SK-N-SH (cell line): ENCODE data around the gene LLGL1. TPM values are rescaled to one million over a fixed set of nuclear protein-coding genes. Genes with fewer than 3 reads are reported as not detected.

ENCODE experiments used
- CTCF ChIA-PET: fragments of 300-600, 350-600 bp; formaldehyde crosslinking; extraction: SDS; loops from one replicate; lab custom pipeline; 2021; lab: Yijun Ruan, JAX
- POLR2A ChIA-PET: fragments of 350-600 bp; sonication (Branson Sonifier 250); formaldehyde crosslinking; extraction: SDS; loops from one replicate; lab custom pipeline; 2020; ENCODE audit warnings: antibody characterized with exemption, inconsistent platforms; lab: Yijun Ruan, JAX
- DNase-seq: peaks from one replicate; pipeline ENCODE4 v3.0.0; 2012
- H2AFZ ChIP-seq: fragments of 200-600 bp; sonication (generic); 2 replicates; pipeline ENCODE4 v1.8.1; 2016; ENCODE audit warnings: antibody characterized with exemption, mild to moderate bottlenecking, low read depth
- H3F3A ChIP-seq: fragments of 200-600 bp; sonication (generic); replicated peaks from 2 replicates; pipeline ENCODE3; 2016; ENCODE audit warnings: antibody characterized with exemption, mild to moderate bottlenecking; ENCODE audit not compliant: insufficient read depth
- H3K27ac ChIP-seq, 2 experiments: fragments of 200-500 bp in 1 of 2; fragments of 200-600 bp in 1 of 2; sonication (Bioruptor generic) in 1 of 2; sonication (generic), shearing (Covaris generic) in 1 of 2; 2 replicates each; pipeline versions ENCODE4 v1.5.1 to v1.6.1; 2014 to 2016; ENCODE audit warnings: low read depth in 2 of 2, inconsistent platforms in 1 of 2, low read length in 1 of 2, mild to moderate bottlenecking in 1 of 2, mixed read lengths in 1 of 2
- H3K27me3 ChIP-seq: fragments of 200-600 bp; sonication (generic), shearing (Covaris generic); 2 replicates; pipeline ENCODE4 v1.6.1; 2016; ENCODE audit warnings: mixed run types; ENCODE audit not compliant: insufficient read depth
- H3K36me3 ChIP-seq, 2 experiments: fragments of 200-500 bp in 1 of 2; fragments of 200-600 bp in 1 of 2; sonication (Bioruptor generic) in 1 of 2; sonication (generic) in 1 of 2; replicated peaks in 1 of 2; 2 replicates each; pipeline versions ENCODE3 to v1.5.1; 2014 to 2016; ENCODE audit warnings: low read length in 1 of 2, mild to moderate bottlenecking in 1 of 2; ENCODE audit not compliant: insufficient read depth in 2 of 2, control insufficient read depth in 1 of 2
- H3K4me1 ChIP-seq, 2 experiments: fragments of 200-500 bp in 1 of 2; fragments of 200-600 bp in 1 of 2; sonication (Bioruptor generic) in 1 of 2; sonication (generic), shearing (Covaris generic) in 1 of 2; 2 replicates each; pipeline versions ENCODE4 v1.5.1 to v1.6.1; 2014 to 2016; ENCODE audit warnings: low read depth in 1 of 2, low read length in 1 of 2, mixed run types in 1 of 2; ENCODE audit not compliant: insufficient read depth in 2 of 2, control insufficient read depth in 1 of 2
- H3K4me2 ChIP-seq: fragments of 200-600 bp; sonication (generic), shearing (Covaris generic); 2 replicates; pipeline ENCODE4 v1.6.1; 2017; ENCODE audit warnings: mixed run types
- H3K4me3 ChIP-seq, 2 experiments: fragments of 200-500 bp in 1 of 2; fragments of 200-600 bp in 1 of 2; sonication (Bioruptor generic) in 1 of 2; sonication (generic), shearing (Covaris generic) in 1 of 2; 2 replicates each; pipeline versions ENCODE4 v1.5.1 to v1.8.1; 2014 to 2016; ENCODE audit warnings: low read depth in 2 of 2, inconsistent platforms in 1 of 2, low read length in 1 of 2, mild to moderate bottlenecking in 1 of 2, mixed read lengths in 1 of 2, moderate library complexity in 1 of 2
- H3K79me2 ChIP-seq: fragments of 200-600 bp; sonication (generic); 2 replicates; pipeline ENCODE4 v1.8.1; 2017; ENCODE audit warnings: mild to moderate bottlenecking; ENCODE audit not compliant: insufficient read depth
- H3K9ac ChIP-seq: fragments of 200-600 bp; sonication (generic); 2 replicates; pipeline ENCODE4 v1.6.1; 2017; ENCODE audit warnings: mixed run types
- H3K9me2 ChIP-seq: fragments of 200-600 bp; sonication (generic); 2 replicates; pipeline ENCODE4 v1.6.1; 2017; ENCODE audit warnings: mixed run types
- H3K9me3 ChIP-seq: fragments of 200-600 bp; sonication (generic); 2 replicates; pipeline ENCODE4 v1.6.1; 2017; ENCODE audit warnings: mixed run types, mild to moderate bottlenecking, moderate library complexity
- H4K20me1 ChIP-seq: fragments of 200-600 bp; sonication (generic); 2 replicates; pipeline ENCODE4 v1.6.1; 2017; ENCODE audit warnings: mild to moderate bottlenecking, mixed run types; ENCODE audit not compliant: insufficient read depth
- ELF1 ChIP-seq: IDR thresholded peaks from 2 replicates; pipeline ENCODE4 v1.4.0; 2012
- EZH2phosphoT487 ChIP-seq: fragments of 200-600 bp; sonication (generic); IDR thresholded peaks from 2 replicates; pipeline ENCODE4 v1.6.1; 2017; ENCODE audit warnings: low read depth, mixed run types, mild to moderate bottlenecking, antibody characterized with exemption, moderate library complexity, borderline replicate concordance
- FOXJ3 ChIP-seq: sonication (generic); formaldehyde crosslinking; IDR thresholded peaks from 2 replicates; pipeline ENCODE4 v1.5.1; 2020; ENCODE audit warnings: mild to moderate bottlenecking, missing genetic modification reagents
- GABPA ChIP-seq: IDR thresholded peaks from 2 replicates; pipeline ENCODE4 v1.4.0; 2012; ENCODE audit warnings: low read depth, mild to moderate bottlenecking
- GATA2 ChIP-seq: sonication (generic); formaldehyde crosslinking; IDR thresholded peaks from 2 replicates; pipeline ENCODE4 v1.5.0; 2020; ENCODE audit warnings: mild to moderate bottlenecking, missing genetic modification reagents
- JUND ChIP-seq: IDR thresholded peaks from 2 replicates; pipeline ENCODE4 v1.4.0; 2012
- MXI1 ChIP-seq: IDR thresholded peaks from 2 replicates; pipeline ENCODE4 v1.6.1; 2012; ENCODE audit warnings: mild to moderate bottlenecking, low read depth, low read length, improper control_type of control experiment
- NFIC ChIP-seq: IDR thresholded peaks from 2 replicates; pipeline ENCODE4 v1.4.0; 2012; ENCODE audit warnings: borderline replicate concordance
- RFX5 ChIP-seq: IDR thresholded peaks from 2 replicates; pipeline ENCODE4 v1.6.1; 2012; ENCODE audit warnings: mild to moderate bottlenecking, improper control_type of control experiment, low read length
- SIN3A ChIP-seq: IDR thresholded peaks from 2 replicates; pipeline ENCODE4 v1.6.1; 2012; ENCODE audit warnings: low read depth, mild to moderate bottlenecking, low read length, moderate library complexity, borderline replicate concordance
- SMC3 ChIP-seq: IDR thresholded peaks from 2 replicates; pipeline ENCODE4 v1.6.1; 2012; ENCODE audit warnings: low read depth, low read length, improper control_type of control experiment
- TAF1 ChIP-seq: IDR thresholded peaks from 2 replicates; pipeline ENCODE4 v1.6.1; 2012; ENCODE audit warnings: low read depth, mild to moderate bottlenecking, low read length, moderate library complexity, borderline replicate concordance
- WGBS: methylation state at CpG from one replicate; pipeline ENCODE4 v1.1.6; 2017; ENCODE audit warnings: low lambda C conversion rate; 5-methylcytosine and 5-hydroxymethylcytosine counted together
- polyA plus RNA-seq, 3 experiments: library from polyadenylated mRNA; depleted of rRNA; stranded (reverse); fragments of >200 nt; gene quantifications; 2 replicates each; pipeline ENCODE4 v1.2.3, GENCODE V29; 2012
- TF ChIP-seq, protein P1 (sequence below): IDR thresholded peaks from 2 replicates; pipeline ENCODE4 v1.4.0; 2012; ENCODE audit warnings: low read depth
- TF ChIP-seq, protein P2 (sequence below): fragments of 150-350 bp; IDR thresholded peaks from 2 replicates; pipeline ENCODE4 v1.6.1; 2016; ENCODE audit warnings: mild to moderate bottlenecking, low read depth, low read length
- TF ChIP-seq, protein P3 (sequence below): fragments of 150-350 bp; IDR thresholded peaks from 2 replicates; pipeline ENCODE4 v1.6.1; 2017; ENCODE audit warnings: antibody characterized with exemption, low read length, low read depth, borderline replicate concordance
- TF ChIP-seq, protein P4 (sequence below): IDR thresholded peaks from 2 replicates; pipeline ENCODE4 v1.6.1; 2012; ENCODE audit warnings: mild to moderate bottlenecking, low read depth, low read length, moderate library complexity
- TF ChIP-seq, protein P5 (sequence below): IDR thresholded peaks from 2 replicates; pipeline ENCODE4 v1.4.0; 2012; ENCODE audit warnings: low read depth, borderline replicate concordance

LLGL1 gene
- polyA plus RNA-seq, 1 of the 3 experiments (the other 2 are of a cell fraction), result 31.4 TPM

DNA sequence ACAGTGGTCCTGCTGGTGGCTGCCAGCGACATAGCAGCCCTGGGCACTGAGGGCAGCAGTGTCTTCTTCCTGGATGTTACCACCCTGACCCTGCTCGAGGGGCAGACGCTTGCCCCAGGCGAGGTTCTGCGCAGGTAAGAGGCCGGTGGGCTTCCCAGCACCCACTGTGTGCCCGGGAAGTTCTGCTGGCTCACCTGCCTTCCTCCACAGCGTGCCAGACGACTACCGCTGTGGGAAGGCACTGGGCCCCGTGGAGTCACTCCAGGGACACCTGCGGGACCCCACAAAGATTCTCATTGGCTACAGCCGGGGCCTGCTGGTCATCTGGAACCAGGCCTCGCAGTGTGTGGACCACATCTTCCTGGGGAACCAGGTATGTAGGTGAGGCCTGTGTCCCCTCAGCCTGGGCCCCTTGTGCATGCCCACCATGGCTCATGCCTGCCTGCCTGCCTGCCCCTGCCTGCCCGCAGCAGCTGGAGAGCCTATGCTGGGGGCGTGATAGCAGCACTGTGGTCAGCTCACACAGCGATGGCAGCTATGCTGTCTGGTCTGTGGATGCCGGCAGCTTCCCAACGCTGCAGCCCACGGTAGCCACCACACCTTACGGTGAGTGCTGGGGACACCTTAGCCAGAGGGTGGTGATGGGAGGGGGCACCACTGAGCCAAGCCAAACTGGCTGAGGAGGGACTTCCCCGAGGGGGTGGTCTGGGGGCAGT is 8.5 kb downstream of the LLGL1 start:
- H3K9me2 ChIP-seq, result no peaks in the 10 kb centered on the region
- H3K4me2 ChIP-seq, result no peak overlapping the region
- POLR2A ChIA-PET, result no interaction called here
- peaks cover 0 to 24% of the 10 kb centered on the region in 2 experiments for H3K36me3 ChIP-seq
- H3K4me3 ChIP-seq, result no peak overlapping the region
- DNase-seq, result no peak
- 96% methylated on average over 19 of the region's 22 CpGs for WGBS
- H3K9ac ChIP-seq, result no peak overlapping the region
- peaks cover 6 to 7% of the 10 kb centered on the region in 2 experiments; a peak in 3 of 4 replicates for H3K4me1 ChIP-seq
- no peaks in the 10 kb centered on the region for H3K27me3 ChIP-seq
- no peak overlapping the region for H3K27ac ChIP-seq
- H4K20me1 ChIP-seq, result 0 out of 2 replicates have a peak, but pooled peaks cover 7% of the 10 kb centered on the region
- no peak overlapping the region for H2AFZ ChIP-seq
- peaks cover 4% of the 10 kb centered on the region for H3F3A ChIP-seq
- no peaks in the 10 kb centered on the region for H3K9me3 ChIP-seq
- H3K79me2 ChIP-seq, result peaks cover 24% of the 10 kb centered on the region
- CTCF ChIA-PET, result no interaction called here
- TF ChIP-seq, protein P1, sequence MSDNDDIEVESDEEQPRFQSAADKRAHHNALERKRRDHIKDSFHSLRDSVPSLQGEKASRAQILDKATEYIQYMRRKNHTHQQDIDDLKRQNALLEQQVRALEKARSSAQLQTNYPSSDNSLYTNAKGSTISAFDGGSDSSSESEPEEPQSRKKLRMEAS, result no peak
- TF ChIP-seq RFX5, result no peak
- TF ChIP-seq, protein P2, sequence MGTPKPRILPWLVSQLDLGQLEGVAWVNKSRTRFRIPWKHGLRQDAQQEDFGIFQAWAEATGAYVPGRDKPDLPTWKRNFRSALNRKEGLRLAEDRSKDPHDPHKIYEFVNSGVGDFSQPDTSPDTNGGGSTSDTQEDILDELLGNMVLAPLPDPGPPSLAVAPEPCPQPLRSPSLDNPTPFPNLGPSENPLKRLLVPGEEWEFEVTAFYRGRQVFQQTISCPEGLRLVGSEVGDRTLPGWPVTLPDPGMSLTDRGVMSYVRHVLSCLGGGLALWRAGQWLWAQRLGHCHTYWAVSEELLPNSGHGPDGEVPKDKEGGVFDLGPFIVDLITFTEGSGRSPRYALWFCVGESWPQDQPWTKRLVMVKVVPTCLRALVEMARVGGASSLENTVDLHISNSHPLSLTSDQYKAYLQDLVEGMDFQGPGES, result no peak
- TF ChIP-seq FOXJ3 (CRISPR knock-in tag), result no peak
- TF ChIP-seq, protein P3, sequence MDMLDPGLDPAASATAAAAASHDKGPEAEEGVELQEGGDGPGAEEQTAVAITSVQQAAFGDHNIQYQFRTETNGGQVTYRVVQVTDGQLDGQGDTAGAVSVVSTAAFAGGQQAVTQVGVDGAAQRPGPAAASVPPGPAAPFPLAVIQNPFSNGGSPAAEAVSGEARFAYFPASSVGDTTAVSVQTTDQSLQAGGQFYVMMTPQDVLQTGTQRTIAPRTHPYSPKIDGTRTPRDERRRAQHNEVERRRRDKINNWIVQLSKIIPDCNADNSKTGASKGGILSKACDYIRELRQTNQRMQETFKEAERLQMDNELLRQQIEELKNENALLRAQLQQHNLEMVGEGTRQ, result no peak
- no peak for TF ChIP-seq MXI1
- TF ChIP-seq ELF1, result no peak
- TF ChIP-seq NFIC, result no peak
- no peak for TF ChIP-seq JUND
- TF ChIP-seq EZH2phosphoT487, result no peak
- TF ChIP-seq TAF1, result no peak
- no peak for TF ChIP-seq GABPA

DNA sequence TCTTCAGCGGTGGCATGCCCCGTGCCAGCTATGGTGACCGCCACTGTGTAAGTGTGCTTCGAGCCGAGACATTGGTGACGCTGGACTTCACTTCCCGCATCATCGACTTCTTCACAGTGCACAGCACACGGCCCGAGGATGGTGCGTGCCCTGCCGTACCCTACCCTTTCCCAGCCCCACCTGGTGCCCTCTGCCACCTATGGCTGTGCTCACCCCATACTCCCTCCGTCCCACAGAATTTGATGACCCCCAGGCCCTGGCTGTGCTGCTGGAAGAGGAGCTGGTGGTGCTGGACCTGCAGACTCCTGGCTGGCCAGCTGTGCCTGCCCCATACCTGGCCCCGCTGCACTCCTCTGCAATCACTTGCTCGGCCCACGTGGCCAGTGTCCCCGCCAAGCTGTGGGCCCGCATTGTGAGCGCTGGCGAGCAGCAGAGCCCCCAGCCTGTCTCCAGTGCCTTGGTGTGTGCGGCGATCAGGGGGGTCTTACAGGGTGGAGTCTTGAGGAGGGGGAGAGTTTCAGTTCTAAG is 9.5 kb downstream of the LLGL1 start:
- Histone ChIP-seq H3K9me2 (no peaks in the 10 kb centered on the region), H3K9ac (peak overlapping the region; percentile 44; the same call in 1 of the 2 replicates), H3K4me2 (peak overlapping the region; percentile 22; the same call in 1 of the 2 replicates), H3K36me3 (peaks cover 0 to 24% of the 10 kb centered on the region in 2 experiments), H3K9me3 (no peaks in the 10 kb centered on the region), H3K79me2 (peaks cover 16% of the 10 kb centered on the region), H3K27ac (peak overlapping the region in 1 of 2 experiments; percentile 70; a peak in 2 of 4 replicates), H3F3A (peaks cover 4% of the 10 kb centered on the region), H2AFZ (no peak overlapping the region), H3K27me3 (no peaks in the 10 kb centered on the region), H4K20me1 (no peaks in the 10 kb centered on the region), H3K4me1 (peaks cover 5 to 6% of the 10 kb centered on the region in 2 experiments; a peak in 3 of 4 replicates), H3K4me3 (no peak overlapping the region)
- no peak for DNase-seq
- POLR2A ChIA-PET, result no interaction called here
- 97% methylated on average over 16 of the region's 22 CpGs for WGBS
- CTCF ChIA-PET, result interaction anchor here (1.4 to 4.4 kb wide), 2 partner anchors 13 to 16 kb away, joined by 3 to 26 read pairs; no protein-coding TSS in a partner anchor
- TF ChIP-seq, protein P4, sequence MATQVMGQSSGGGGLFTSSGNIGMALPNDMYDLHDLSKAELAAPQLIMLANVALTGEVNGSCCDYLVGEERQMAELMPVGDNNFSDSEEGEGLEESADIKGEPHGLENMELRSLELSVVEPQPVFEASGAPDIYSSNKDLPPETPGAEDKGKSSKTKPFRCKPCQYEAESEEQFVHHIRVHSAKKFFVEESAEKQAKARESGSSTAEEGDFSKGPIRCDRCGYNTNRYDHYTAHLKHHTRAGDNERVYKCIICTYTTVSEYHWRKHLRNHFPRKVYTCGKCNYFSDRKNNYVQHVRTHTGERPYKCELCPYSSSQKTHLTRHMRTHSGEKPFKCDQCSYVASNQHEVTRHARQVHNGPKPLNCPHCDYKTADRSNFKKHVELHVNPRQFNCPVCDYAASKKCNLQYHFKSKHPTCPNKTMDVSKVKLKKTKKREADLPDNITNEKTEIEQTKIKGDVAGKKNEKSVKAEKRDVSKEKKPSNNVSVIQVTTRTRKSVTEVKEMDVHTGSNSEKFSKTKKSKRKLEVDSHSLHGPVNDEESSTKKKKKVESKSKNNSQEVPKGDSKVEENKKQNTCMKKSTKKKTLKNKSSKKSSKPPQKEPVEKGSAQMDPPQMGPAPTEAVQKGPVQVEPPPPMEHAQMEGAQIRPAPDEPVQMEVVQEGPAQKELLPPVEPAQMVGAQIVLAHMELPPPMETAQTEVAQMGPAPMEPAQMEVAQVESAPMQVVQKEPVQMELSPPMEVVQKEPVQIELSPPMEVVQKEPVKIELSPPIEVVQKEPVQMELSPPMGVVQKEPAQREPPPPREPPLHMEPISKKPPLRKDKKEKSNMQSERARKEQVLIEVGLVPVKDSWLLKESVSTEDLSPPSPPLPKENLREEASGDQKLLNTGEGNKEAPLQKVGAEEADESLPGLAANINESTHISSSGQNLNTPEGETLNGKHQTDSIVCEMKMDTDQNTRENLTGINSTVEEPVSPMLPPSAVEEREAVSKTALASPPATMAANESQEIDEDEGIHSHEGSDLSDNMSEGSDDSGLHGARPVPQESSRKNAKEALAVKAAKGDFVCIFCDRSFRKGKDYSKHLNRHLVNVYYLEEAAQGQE, result no peak
- TF ChIP-seq GATA2 (no peak), TAF1 (no peak), SMC3 (no peak), MXI1 (no peak), SIN3A (no peak)
- TF ChIP-seq, protein P5, sequence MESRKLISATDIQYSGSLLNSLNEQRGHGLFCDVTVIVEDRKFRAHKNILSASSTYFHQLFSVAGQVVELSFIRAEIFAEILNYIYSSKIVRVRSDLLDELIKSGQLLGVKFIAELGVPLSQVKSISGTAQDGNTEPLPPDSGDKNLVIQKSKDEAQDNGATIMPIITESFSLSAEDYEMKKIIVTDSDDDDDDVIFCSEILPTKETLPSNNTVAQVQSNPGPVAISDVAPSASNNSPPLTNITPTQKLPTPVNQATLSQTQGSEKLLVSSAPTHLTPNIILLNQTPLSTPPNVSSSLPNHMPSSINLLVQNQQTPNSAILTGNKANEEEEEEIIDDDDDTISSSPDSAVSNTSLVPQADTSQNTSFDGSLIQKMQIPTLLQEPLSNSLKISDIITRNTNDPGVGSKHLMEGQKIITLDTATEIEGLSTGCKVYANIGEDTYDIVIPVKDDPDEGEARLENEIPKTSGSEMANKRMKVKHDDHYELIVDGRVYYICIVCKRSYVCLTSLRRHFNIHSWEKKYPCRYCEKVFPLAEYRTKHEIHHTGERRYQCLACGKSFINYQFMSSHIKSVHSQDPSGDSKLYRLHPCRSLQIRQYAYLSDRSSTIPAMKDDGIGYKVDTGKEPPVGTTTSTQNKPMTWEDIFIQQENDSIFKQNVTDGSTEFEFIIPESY, result no peak
